PFSK-1 (cell line): Measurements from ENCODE around the gene PRMT9.

Source experiments
- FOXP2 ChIP-seq: optimal IDR thresholded peaks from 2 replicates; pipeline ENCODE3; 2011; ENCODE audit warnings: borderline replicate concordance, control low read depth, inconsistent platforms; ENCODE audit not compliant: insufficient read depth; ENCODE audit errors: extremely low read length, extremely low read depth
- POLR2AphosphoS5 ChIP-seq: IDR thresholded peaks from 2 replicates; pipeline ENCODE4 v1.6.1; 2012; ENCODE audit warnings: low read depth, mild to moderate bottlenecking, control low read depth, low read length, moderate library complexity
- REST ChIP-seq, 2 experiments: IDR thresholded peaks; 2 replicates each; pipeline versions ENCODE4 v1.6.1 to v1.8.0; 2011 to 2012; ENCODE audit warnings: low read depth in 2 of 2, low read length in 2 of 2, control low read depth in 1 of 2, inconsistent platforms in 1 of 2, mild to moderate bottlenecking in 1 of 2, moderate library complexity in 1 of 2; ENCODE audit not compliant: insufficient read depth in 1 of 2
- SIN3A ChIP-seq: IDR thresholded peaks from 2 replicates; pipeline ENCODE4 v1.6.1; 2012; ENCODE audit warnings: mild to moderate bottlenecking, low read length, moderate library complexity, borderline replicate concordance; ENCODE audit not compliant: insufficient read depth
- TAF1 ChIP-seq: IDR thresholded peaks from 2 replicates; pipeline ENCODE4 v1.6.1; 2012; ENCODE audit warnings: low read length, control low read depth, borderline replicate concordance; ENCODE audit not compliant: insufficient read depth

PRMT9 gene

GRCh38 chr4:147717878-147718277 lies 33.9 kb upstream of the PRMT9 start:
- TF ChIP-seq REST (IDR thresholded peaks at IDR 0.05; ENCODE audit: insufficient read depth in 1 of 2, low read depth in 2 of 2, low read length in 2 of 2) (no peak), FOXP2 (no peak), SIN3A (no peak), POLR2AphosphoS5 (no peak), TAF1 (no peak)

GRCh38 chr4:147714575-147715401 lies 30.8 kb upstream of the PRMT9 start:
- no peak for TF ChIP-seq TAF1
- TF ChIP-seq SIN3A = no peak
- TF ChIP-seq REST (IDR thresholded peaks at IDR 0.05; ENCODE audit: insufficient read depth in 1 of 2, low read depth in 2 of 2, low read length in 2 of 2) = no peak
- no peak for TF ChIP-seq FOXP2
- TF ChIP-seq POLR2AphosphoS5 = no peak

GRCh38 chr4:147709999-147710398 lies 26.0 kb upstream of the PRMT9 start:
- TF ChIP-seq SIN3A = no peak
- TF ChIP-seq REST (IDR thresholded peaks at IDR 0.05; ENCODE audit: insufficient read depth in 1 of 2, low read depth in 2 of 2, low read length in 2 of 2) = no peak
- no peak for TF ChIP-seq FOXP2
- TF ChIP-seq POLR2AphosphoS5 = no peak
- TF ChIP-seq TAF1 = no peak

- TF ChIP-seq TAF1 (no peak), POLR2AphosphoS5 (no peak), REST (IDR thresholded peaks at IDR 0.05; ENCODE audit: insufficient read depth in 1 of 2, low read depth in 2 of 2, low read length in 2 of 2) (no peak), SIN3A (no peak), FOXP2 (no peak)
Measured at GRCh38 chr4:147707892-147708672, 24.1 kb upstream of the PRMT9 start.
